Osteocyte (in vitro differentiated cells): ENCODE data around the gene BEAN1. TPM values are rescaled to one million over a fixed set of nuclear protein-coding genes. Genes with fewer than 3 reads are reported as not detected.

Source experiments
- DNase-seq: peaks from one replicate; pipeline ENCODE4 v3.0.0; 2021; ENCODE audit warnings: mixed read lengths; ENCODE audit not compliant: unreplicated experiment; ENCODE audit errors: extremely low spot score
- H3K27ac Mint-ChIP-seq: one replicate; pipeline ENCODE4 v1.8.0; 2021; ENCODE audit warnings: mild to moderate bottlenecking, mixed read lengths; ENCODE audit not compliant: unreplicated experiment
- H3K27me3 Mint-ChIP-seq: one replicate; pipeline ENCODE4 v1.8.0; 2021; ENCODE audit warnings: mixed read lengths; ENCODE audit not compliant: unreplicated experiment
- H3K36me3 Mint-ChIP-seq: one replicate; pipeline ENCODE4 v1.8.0; 2021; ENCODE audit warnings: mixed read lengths; ENCODE audit not compliant: unreplicated experiment
- H3K4me1 Mint-ChIP-seq: one replicate; pipeline ENCODE4 v1.8.0; 2021; ENCODE audit warnings: mixed read lengths; ENCODE audit not compliant: unreplicated experiment
- H3K4me3 Mint-ChIP-seq: one replicate; pipeline ENCODE4 v1.8.0; 2021; ENCODE audit warnings: mild to moderate bottlenecking, moderate library complexity, mixed read lengths; ENCODE audit not compliant: unreplicated experiment
- H3K9me3 Mint-ChIP-seq: one replicate; pipeline ENCODE4 v1.8.0; 2021; ENCODE audit warnings: mixed read lengths; ENCODE audit not compliant: unreplicated experiment
- CTCF ChIP-seq: fragments of 200-600 bp; sonication (generic); IDR thresholded peaks from 2 replicates; pipeline ENCODE4 v1.5.0; 2021; ENCODE audit warnings: antibody characterized with exemption, mild to moderate bottlenecking, moderate library complexity
- total RNA-seq: library from RNA; stranded (reverse); gene quantifications from 2 replicates; pipeline ENCODE4 v1.2.1, GENCODE V29; 2021

BEAN1 gene
- total RNA-seq, 1 donor from 2014 or later = 0.97 TPM

- H3K36me3 Mint-ChIP-seq = no peaks in the 10 kb centered on the region
- H3K9me3 Mint-ChIP-seq = no peaks in the 10 kb centered on the region
- H3K27ac Mint-ChIP-seq = peak overlapping the region; percentile 40
- H3K4me3 Mint-ChIP-seq = no peak overlapping the region
- H3K27me3 Mint-ChIP-seq = no peaks in the 10 kb centered on the region
- TF ChIP-seq CTCF = no peak
- no peak for DNase-seq
- peaks cover 26% of the 10 kb centered on the region for H3K4me1 Mint-ChIP-seq
Measured at GRCh38 chr16:66485376-66485775, 58.3 kb downstream of the BEAN1 start.

GRCh38 chr16:66486199-66486772, 59.2 kb downstream of the BEAN1 start:
- H3K36me3 Mint-ChIP-seq = no peaks in the 10 kb centered on the region
- H3K27ac Mint-ChIP-seq = peak overlapping the region; percentile 89
- H3K4me3 Mint-ChIP-seq = no peak overlapping the region
- peak; percentile 46 for DNase-seq
- H3K27me3 Mint-ChIP-seq = no peaks in the 10 kb centered on the region
- no peak for TF ChIP-seq CTCF
- peaks cover 26% of the 10 kb centered on the region for H3K4me1 Mint-ChIP-seq
- no peaks in the 10 kb centered on the region for H3K9me3 Mint-ChIP-seq

GRCh38 chr16:66486773-66487579, 59.9 kb downstream of the BEAN1 start:
- Mint-ChIP-seq H3K4me3 (no peak overlapping the region), H3K4me1 (peaks cover 26% of the 10 kb centered on the region), H3K9me3 (no peaks in the 10 kb centered on the region), H3K36me3 (no peaks in the 10 kb centered on the region), H3K27me3 (no peaks in the 10 kb centered on the region), H3K27ac (peak overlapping the region; percentile 89)
- peak; percentile 87 for DNase-seq
- TF ChIP-seq CTCF = no peak

GRCh38 chr16:66487580-66488275, 60.6 kb downstream of the BEAN1 start:
- Mint-ChIP-seq H3K36me3 (no peaks in the 10 kb centered on the region), H3K9me3 (no peaks in the 10 kb centered on the region), H3K4me1 (peaks cover 26% of the 10 kb centered on the region), H3K27me3 (no peaks in the 10 kb centered on the region), H3K27ac (peak overlapping the region; percentile 89), H3K4me3 (no peak overlapping the region)
- no peak for TF ChIP-seq CTCF
- peak; percentile 80 for DNase-seq

- H3K36me3 Mint-ChIP-seq = no peaks in the 10 kb centered on the region
- no peaks in the 10 kb centered on the region for H3K9me3 Mint-ChIP-seq
- no peak overlapping the region for H3K4me3 Mint-ChIP-seq
- H3K27me3 Mint-ChIP-seq = no peaks in the 10 kb centered on the region
- H3K4me1 Mint-ChIP-seq = peaks cover 26% of the 10 kb centered on the region
- DNase-seq = no peak
- H3K27ac Mint-ChIP-seq = peak overlapping the region; percentile 23
- no peak for TF ChIP-seq CTCF
Measured at GRCh38 chr16:66488505-66488904, 61.4 kb downstream of the BEAN1 start.
